Measurements from ENCODE around the gene TMEM200B. TPM values are rescaled to one million over a fixed set of nuclear protein-coding genes. Genes with fewer than 3 reads are reported as not detected.

TMEM200B gene
- total and polyA plus RNA-seq, 7 donors: 0.42 to 1.3 (median 0.67) TPM

- DNase-seq (peak; percentile 70 to 83), ATAC-seq (peak; percentile 78 to 93 (median 88))
- no peak for TF ChIP-seq CTCF (IDR thresholded peaks at IDR 0.05)
- H3K4me3 ChIP-seq: no peak overlapping the region
- intact Hi-C loops (cut with DNase I): no loop called here
- WGBS, 3 donors: 25 to 49% (median 27%) methylated on average over 9 of the region's 9 CpGs
- H3K27me3 ChIP-seq (ENCODE audit: insufficient read depth in 3 of 3, low read length in 2 of 3): no peaks in the 10 kb centered on the region
- H3K4me1 ChIP-seq: peaks cover 33% of the 10 kb centered on the region
- peak overlapping the region; percentile 60 for H3K27ac ChIP-seq
- no peaks in the 10 kb centered on the region for H3K9me3 ChIP-seq
- peaks cover 10 to 84% of the 10 kb centered on the region in 2 donors for H3K36me3 ChIP-seq (ENCODE audit: insufficient read depth in 1 of 2, low read depth in 1 of 2)
Observed at GRCh38 chr1:29162476-29163138, 38.9 kb upstream of the TMEM200B start.

GRCh38 chr1:29162025-29162424, 38.3 kb upstream of the TMEM200B start:
- DNase-seq: no peak
- H3K36me3 ChIP-seq (ENCODE audit: insufficient read depth in 1 of 2, low read depth in 1 of 2): peaks cover 10 to 84% of the 10 kb centered on the region in 2 donors
- 30 to 41% (median 34%) methylated on average over 4 of the region's 4 CpGs for WGBS, 3 donors
- no peaks in the 10 kb centered on the region for H3K9me3 ChIP-seq
- TF ChIP-seq CTCF (IDR thresholded peaks at IDR 0.05): no peak
- ATAC-seq: peak in 2 of 4 donors; percentile 22 to 52
- peaks cover 33% of the 10 kb centered on the region for H3K4me1 ChIP-seq
- no peaks in the 10 kb centered on the region for H3K27me3 ChIP-seq (ENCODE audit: insufficient read depth in 3 of 3, low read length in 2 of 3)
- H3K27ac ChIP-seq: peak overlapping the region; percentile 60
- intact Hi-C loops (cut with DNase I): no loop called here
- no peak overlapping the region for H3K4me3 ChIP-seq

GRCh38 chr1:29159773-29160172, 36.1 kb upstream of the TMEM200B start:
- H3K9me3 ChIP-seq: no peaks in the 10 kb centered on the region
- intact Hi-C loops (cut with DNase I): no loop called here
- DNase-seq (no peak), ATAC-seq (no peak)
- H3K4me3 ChIP-seq: no peak overlapping the region
- no peak for TF ChIP-seq CTCF (IDR thresholded peaks at IDR 0.05)
- peaks cover 43% of the 10 kb centered on the region for H3K4me1 ChIP-seq
- H3K36me3 ChIP-seq (ENCODE audit: insufficient read depth in 1 of 2, low read depth in 1 of 2): peaks cover 10 to 84% of the 10 kb centered on the region in 2 donors
- no peaks in the 10 kb centered on the region for H3K27me3 ChIP-seq (ENCODE audit: insufficient read depth in 3 of 3, low read length in 2 of 3)
- no peak overlapping the region for H3K27ac ChIP-seq
- WGBS, 3 donors: 58 to 70% (median 63%) methylated on average over 3 of the region's 3 CpGs

GRCh38 chr1:29157269-29157601, 33.5 kb upstream of the TMEM200B start:
- Histone ChIP-seq H3K4me3 (no peak overlapping the region), H3K36me3 (ENCODE audit: insufficient read depth in 1 of 2, low read depth in 1 of 2) (peaks cover 12 to 95% of the 10 kb centered on the region in 2 donors), H3K27ac (peak overlapping the region; percentile 15), H3K27me3 (ENCODE audit: insufficient read depth in 3 of 3, low read length in 2 of 3) (no peaks in the 10 kb centered on the region), H3K4me1 (peaks cover 19% of the 10 kb centered on the region), H3K9me3 (no peaks in the 10 kb centered on the region)
- no peak for TF ChIP-seq CTCF (IDR thresholded peaks at IDR 0.05)
- no peak for DNase-seq
- intact Hi-C loops (cut with DNase I): no loop called here
- no peak for ATAC-seq
- 73 to 78% (median 77%) methylated on average over 3 of the region's 3 CpGs for WGBS, 3 donors

Measured in psoas muscle (tissue), 8 donors.